ENCODE measurements around the gene CFAP68.

DNA sequence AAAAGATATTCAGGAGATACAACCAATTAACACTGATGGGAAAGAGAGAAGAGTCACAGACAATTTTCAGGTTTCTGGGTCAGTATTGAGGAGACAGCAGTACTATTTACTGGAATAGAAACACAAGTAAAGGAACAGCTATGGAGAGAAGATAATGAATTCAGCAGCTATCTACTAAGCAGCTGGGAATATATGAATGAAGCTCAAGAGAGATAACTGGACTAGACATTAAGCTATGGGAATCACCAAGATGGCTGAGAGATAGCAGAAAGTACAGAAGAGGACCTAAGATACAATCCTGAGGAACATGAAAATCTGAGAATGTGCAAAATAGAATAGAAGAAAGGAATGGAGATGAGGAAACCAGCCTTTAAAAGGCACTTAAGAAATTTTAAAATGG lies 23.8 kb upstream of the CFAP68 start:
- no peak for TF ChIP-seq CTCF (IDR thresholded peaks at IDR 0.05)
- no peak for TF ChIP-seq POLR2A (IDR thresholded peaks at IDR 0.05)

All from heart left ventricle (tissue), 13 donors.